HTR-8/SVneo (cell line): Measurements from ENCODE around the gene PSMB2.
A peak's percentile ranks its signal among the peaks of the same experiment; 100 is the strongest.
"Not testable (repeated sequence)": the region's sequence is repeated elsewhere in the genome, so short reads cannot be mapped to it uniquely, and the experiment has no call there.

Experiments used
- DNase-seq: peaks from one replicate; pipeline ENCODE4 v3.0.0; 2011; ENCODE audit warnings: low spot score, mixed read lengths; ENCODE audit not compliant: insufficient read length
- FAIRE-seq: peaks from 2 replicates; lab custom pipeline; 2011; peaks lifted over from hg19 to GRCh38; lab: Jason Lieb, UNC

PSMB2 gene

DNA sequence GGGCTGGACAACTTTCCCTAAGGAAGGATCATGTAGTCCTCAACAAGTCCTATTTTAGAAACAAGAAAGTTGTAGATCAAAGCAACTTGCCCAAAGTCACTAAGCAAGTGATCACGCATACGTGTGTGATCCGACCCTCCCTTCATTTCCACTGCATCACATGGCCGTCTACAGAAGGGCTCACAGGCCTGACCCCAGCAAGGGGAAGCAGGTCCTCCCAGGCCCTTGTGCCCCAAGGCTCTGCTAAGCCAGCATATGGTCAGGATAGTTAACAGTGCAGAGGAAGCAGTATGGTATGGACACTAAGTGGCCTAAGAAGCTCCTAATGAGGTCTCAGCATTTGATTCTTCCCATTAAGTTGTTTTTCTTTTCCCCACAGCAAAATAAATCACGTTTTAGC is 43.5 kb downstream of the PSMB2 start:
- DNase-seq, result no peak
- no peak for FAIRE-seq

DNA sequence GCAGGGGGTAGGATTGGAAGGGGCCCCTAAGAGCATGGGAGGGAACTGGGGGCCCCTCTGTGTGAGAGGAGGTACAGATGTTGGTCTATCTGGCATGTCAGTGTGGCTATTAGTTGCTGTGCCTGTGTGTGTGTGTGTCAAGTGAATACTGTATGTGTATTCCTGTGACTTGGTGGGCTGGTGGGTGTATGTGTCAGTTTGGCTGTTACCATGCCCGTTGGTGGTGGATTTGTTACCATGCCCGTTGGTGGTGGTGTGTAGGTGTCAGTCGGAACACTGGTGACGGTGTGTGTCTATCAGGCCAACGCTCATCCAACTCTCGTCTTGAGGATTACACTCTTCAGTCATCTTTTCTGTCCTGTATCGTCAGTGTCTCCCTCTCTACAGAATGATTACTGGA is 45.6 kb downstream of the PSMB2 start:
- FAIRE-seq, result no peak
- DNase-seq, result no peak

DNA sequence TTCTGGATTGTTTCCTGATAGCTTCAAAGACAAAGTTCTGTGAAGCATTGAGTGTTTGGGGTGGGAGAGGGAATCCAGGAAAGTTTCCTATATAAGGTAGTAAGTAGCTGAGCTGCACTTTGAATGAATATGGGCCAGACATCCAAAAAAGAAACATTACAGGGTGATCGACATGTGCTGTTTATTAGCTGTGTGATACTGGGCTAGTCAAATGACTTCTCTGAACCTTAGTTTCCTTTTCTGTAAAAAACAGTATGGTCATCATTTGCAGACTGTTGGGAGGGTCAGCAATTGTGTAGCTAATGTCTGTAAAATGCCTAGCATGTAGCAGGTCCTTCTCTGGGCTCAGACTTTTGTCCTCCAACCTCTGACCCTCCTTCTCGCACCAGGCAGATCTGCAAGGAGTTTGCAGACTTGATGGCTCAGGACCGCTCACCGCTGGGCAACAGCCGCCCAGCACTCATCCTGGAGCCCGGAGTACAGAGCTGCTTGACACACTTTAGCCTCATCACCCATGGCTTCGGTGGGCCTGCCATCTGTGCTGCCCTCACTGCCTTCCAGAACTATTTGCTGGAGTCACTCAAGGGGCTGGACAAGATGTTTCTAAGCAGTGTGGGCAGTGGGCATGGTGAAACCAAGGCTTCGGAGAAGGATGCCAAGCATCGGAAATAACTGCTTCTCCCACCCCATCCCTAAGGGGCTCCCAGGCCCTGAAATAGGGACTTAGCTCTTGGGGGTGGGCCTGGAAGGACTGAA is 47.1 kb downstream of the PSMB2 start:
- no peak for FAIRE-seq
- no peak for DNase-seq

DNA sequence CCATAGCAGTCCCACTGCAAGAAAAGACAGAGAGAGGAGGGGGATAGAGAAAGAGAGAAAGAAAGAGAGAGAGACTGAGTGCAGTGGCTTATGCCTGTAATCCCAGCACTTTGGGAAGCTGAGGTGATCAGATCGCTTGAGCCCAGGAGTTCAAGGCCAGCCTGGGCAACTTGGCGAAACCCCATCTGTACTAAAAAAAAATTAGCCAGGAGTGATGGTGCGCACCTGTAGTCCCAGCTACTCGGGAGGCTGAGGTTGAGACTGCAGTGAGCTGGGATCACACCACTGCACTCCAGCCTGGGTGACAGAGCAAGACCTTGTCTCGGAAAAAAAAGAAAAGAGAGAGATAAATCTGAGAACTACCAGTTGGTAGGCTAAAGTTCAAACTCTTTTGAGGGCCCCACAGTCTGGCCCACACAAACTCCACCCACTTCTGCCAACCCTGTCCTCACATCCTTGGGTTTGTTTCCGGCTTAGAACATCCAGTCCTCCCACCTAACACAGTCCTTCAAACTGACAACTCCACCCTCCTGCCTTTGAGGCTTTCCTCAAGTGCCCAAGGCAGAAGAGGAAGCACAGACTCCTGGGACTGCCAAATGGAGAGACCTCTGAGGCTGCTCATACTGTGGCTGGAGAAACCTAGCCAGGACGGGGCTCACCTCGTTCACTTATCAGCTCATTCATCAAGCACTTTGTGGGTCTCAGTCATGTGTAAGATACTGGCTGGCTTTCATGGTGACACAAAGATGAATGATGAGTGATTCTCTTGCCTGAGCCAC is 48.1 kb downstream of the PSMB2 start:
- FAIRE-seq (no peak), DNase-seq (no peak)

DNA sequence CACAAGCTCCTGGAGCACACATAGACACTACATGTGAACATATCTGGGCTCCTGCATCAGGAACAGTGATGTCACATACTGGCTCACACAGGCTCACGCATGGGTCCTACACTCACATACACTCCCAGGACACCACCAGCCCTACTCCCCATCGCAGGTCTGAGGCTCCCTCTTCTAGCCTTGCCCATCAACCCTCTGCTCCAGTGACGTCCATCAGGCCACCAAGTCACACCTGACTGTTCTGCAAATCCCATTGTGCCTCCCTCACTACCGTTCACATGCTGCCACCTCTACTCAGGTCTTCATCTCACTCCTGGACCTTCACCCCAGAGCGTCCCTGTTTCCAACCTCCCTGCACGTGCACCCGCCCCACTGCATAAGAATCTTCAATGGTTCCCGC is 50.1 kb downstream of the PSMB2 start:
- no peak for FAIRE-seq
- DNase-seq, result no peak

DNA sequence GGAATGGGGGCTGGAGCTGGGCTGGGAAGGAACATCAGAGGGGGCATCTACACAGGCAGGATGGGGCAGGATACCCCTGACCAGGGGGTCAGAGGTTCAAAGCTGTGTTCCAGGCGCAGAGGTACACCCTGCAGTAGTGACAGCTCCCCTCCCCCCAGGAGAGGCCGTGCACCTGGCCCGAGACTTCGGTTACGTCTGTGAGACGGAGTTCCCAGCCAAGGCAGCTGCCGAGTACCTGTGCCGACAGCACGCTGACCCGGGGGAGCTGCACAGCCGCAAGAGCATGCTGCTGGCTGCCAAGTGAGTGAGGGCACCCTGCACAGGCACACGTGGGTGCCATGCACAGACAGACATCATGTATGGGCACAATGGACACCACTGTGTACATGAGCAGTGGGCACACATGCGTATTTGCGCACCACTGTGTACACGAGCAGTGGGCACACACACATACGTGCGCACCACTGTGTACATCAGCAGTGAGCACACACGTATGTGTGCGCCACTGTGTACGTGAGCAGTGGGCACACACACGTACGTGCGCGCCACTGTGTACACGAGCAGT is 50.8 kb downstream of the PSMB2 start:
- FAIRE-seq (peak; percentile 77), DNase-seq (no peak)

DNA sequence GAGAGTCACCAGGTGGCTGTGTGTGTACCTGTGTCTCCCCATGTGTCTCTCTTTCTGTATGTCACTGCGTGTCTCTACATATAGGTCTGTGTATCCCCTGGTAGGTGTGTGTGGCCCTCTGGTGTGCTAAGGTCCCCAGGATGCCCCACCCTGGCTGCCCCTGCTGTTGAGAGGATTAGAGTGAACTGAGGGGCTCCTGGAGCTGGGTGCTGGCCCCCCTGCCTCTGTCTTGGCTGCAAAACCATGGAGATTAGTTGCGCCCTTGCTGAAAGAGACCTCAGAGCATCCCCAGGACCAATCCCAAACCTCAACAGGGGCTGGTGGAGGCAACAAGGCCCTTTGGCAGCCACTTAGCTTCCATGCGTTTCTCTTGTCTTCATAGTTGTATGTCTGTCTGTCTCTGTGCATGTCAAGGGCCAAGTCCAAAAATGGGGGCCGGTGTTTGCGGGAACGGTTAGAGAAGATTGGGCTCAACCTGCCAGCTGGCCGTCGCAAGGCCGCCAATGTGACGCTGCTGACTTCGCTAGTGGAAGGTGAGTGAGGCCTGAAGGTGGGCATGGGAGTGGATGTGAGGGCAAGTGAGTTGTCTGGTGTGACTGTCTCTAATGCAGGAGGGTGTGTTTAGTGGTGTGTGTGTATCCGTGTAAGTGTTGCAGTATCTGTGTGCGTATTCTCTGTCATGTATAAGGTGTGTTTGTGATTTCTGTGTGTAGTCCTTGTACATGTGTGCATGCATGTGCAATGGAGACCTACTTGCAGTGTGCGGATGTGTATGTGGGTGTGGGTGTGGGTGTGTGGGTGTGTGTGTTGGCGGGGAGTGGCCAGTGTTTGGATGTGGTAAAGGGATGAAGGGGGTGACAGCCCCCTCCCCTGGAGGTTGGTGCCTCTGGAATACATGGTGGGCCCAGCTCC is 51.6 kb downstream of the PSMB2 start:
- DNase-seq, result no peak
- no peak for FAIRE-seq

DNA sequence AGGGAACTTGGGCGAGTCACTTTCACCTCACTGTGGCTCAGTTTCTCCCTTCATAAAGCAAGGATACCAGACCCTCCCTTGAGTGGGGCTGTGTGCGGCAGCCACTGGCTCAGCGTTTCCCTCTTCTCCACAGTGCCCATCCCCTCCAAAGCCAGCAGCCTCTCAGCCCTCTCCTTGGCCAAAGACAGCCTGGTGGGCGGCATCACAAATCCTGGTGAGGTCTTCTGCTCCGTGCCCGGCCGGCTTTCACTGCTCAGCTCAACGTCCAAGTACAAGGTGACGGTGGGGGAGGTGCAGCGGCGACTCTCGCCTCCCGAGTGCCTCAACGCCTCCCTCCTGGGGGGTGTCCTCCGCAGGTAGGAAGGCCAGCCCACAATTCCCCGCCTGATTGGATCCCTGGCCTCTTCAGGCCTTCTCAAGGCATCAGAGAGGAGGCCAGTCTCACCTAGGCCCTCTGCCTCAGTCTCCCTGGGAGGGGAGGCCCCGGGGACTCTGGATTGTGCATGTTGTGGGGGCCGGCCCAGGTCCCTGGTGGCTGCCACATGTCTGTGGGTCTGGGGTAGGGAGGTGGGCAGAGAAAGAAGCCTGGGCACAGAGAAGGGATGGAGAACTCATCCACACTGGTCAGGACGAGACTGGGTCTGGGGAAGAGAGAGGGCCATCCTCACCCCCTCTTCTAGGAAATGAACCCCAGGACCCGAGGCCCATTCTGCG is 53.0 kb downstream of the PSMB2 start:
- DNase-seq (no peak), FAIRE-seq (no peak)

DNA sequence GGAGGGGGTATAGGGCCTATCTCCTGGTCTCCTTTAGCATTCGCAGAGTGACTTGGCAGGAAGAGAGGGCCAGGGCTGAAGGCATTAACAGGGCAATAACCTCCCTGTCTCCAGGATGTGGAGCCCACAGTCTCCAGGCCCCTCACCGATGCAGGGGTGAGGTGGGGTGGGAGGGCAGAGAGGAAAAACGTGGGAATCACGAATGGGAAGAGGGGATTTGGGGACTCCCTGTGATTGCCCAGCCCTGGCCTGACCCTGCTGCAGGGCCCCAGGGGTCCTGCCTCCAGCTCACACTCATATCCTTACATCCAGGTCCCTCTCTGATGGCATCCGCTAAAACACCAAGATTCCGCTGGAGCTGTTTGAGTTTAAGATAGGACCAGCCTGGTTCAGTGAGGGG is 53.6 kb downstream of the PSMB2 start:
- no peak for FAIRE-seq
- DNase-seq, result no peak

DNA sequence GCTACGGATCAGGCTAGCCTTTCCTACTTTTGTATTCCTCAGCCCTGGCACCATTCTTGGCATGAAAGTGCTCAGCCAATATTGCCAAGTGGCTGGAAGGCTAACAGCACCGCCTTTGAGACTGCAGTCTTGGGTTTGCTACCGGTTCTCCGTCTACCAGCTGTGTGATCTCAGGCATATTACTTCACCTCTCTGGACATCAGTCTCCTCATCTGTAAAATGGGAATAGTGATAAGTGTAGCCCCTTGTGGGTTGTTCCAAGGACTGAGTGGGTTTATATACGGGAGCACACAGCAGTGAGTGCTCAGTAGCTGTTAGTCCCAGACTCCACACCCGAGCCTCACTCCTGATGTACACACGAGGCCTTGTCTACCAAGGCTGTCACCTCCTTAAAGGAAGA is 54.5 kb downstream of the PSMB2 start:
- no peak for FAIRE-seq
- DNase-seq, result no peak

DNA sequence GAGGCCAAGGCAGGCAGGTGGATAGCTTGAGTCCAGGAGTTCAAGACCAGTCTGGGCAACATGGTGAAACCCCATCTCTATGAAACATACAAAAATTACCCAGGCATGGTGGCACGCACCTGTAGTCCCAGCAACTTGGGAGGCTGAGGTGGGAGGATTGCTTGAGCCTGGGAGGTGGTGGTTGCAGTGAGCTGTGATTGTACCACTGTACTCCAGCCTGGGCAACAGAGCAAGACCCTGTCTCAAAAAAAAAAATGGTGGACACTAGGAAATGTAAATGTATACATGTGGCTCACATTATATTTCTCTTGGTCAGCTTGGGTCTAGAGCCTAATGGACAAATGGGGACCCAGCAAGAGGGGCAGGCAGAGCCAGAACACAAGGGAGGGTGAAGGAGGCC is 55.5 kb downstream of the PSMB2 start:
- not testable (repeated sequence) for FAIRE-seq, DNase-seq

DNA sequence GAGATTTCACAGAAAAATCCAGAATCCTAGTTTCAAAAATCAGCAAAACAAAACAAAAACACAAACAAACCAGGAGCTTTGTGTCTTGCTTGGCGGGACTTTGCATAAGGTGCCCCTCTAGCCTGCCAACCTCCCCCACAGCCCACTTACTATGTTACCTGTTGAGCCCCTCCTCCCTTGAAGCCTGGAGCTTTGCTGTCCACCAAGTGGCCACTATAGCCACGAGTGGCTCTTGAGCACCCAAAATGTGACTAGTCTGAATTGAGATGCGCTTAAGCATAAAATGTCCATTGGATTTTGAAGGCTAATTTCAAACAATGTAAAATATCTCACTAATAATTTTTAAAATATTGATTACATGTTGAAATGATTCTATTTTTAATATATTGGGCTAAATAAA is 56.0 kb downstream of the PSMB2 start:
- FAIRE-seq, result no peak
- no peak for DNase-seq

DNA sequence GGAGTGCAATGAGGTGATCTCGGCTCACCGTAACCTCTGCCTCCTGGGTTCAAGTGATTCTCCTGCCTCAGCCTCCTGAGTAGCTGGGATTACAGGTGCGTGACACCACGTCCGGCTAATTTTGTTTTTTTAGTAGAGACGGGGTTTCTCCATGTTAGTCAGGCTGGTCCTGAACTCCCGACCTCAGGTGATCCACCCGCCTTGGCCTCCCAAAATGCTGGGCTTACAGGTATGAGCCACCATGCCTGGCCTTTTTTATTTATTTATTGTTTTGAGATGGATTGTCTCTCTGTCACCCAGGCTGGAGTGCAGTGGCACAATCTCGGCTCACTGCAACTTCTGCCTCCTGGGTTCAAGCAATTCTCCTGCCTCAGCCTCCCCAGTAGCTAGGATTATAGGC is 59.7 kb downstream of the PSMB2 start:
- not testable (repeated sequence) for FAIRE-seq

DNA sequence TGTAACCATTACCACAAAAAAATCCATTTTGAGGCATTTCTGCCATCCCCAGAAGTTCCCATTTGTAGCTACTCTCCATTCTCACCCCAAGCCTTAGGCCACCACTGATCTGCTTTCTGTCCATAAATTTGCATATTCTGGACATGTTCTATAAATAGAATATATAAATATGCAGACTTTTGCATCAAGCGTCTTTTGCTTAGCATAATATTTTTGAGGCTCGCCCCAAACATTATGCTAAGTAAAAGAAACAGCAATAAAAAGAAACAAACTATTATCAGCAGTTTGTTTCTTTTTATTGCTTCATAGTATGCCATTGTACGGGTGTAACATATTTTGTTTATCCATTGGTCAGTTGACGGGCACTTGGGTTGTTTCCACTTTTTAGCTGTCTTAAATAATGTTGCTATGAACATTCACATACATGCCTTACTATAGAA is 60.4 kb downstream of the PSMB2 start:
- FAIRE-seq (no peak), DNase-seq (no peak)

More for the DNA sequence above, 59.7 kb downstream of the PSMB2 start:
- DNase-seq, result not testable (repeated sequence)

DNA sequence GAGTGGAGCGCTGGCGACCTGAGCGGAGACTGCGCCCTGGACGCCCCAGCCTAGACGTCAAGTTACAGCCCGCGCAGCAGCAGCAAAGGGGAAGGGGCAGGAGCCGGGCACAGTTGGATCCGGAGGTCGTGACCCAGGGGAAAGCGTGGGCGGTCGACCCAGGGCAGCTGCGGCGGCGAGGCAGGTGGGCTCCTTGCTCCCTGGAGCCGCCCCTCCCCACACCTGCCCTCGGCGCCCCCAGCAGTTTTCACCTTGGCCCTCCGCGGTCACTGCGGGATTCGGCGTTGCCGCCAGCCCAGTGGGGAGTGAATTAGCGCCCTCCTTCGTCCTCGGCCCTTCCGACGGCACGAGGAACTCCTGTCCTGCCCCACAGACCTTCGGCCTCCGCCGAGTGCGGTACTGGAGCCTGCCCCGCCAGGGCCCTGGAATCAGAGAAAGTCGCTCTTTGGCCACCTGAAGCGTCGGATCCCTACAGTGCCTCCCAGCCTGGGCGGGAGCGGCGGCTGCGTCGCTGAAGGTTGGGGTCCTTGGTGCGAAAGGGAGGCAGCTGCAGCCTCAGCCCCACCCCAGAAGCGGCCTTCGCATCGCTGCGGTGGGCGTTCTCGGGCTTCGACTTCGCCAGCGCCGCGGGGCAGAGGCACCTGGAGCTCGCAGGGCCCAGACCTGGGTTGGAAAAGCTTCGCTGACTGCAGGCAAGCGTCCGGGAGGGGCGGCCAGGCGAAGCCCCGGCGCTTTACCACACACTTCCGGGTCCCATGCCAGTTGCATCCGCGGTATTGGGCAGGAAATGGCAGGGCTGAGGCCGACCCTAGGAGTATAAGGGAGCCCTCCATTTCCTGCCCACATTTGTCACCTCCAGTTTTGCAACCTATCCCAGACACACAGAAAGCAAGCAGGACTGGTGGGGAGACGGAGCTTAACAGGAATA is 64.0 kb downstream of the PSMB2 start:
- FAIRE-seq (no peak), DNase-seq (no peak)

DNA sequence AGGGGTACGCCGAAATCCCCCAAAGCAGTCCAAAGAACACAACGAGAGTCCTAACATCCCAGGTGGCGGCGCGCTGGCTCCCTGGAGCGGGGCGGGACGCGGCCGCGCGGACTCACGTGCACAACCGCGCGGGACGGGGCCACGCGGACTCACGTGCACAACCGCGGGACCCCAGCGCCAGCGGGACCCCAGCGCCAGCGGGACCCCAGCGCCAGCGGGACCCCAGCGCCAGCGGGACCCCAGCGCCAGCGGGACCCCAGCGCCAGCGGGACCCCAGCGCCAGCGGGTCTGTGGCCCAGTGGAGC is 64.6 kb downstream of the PSMB2 start:
- not testable (repeated sequence) for FAIRE-seq, DNase-seq

DNA sequence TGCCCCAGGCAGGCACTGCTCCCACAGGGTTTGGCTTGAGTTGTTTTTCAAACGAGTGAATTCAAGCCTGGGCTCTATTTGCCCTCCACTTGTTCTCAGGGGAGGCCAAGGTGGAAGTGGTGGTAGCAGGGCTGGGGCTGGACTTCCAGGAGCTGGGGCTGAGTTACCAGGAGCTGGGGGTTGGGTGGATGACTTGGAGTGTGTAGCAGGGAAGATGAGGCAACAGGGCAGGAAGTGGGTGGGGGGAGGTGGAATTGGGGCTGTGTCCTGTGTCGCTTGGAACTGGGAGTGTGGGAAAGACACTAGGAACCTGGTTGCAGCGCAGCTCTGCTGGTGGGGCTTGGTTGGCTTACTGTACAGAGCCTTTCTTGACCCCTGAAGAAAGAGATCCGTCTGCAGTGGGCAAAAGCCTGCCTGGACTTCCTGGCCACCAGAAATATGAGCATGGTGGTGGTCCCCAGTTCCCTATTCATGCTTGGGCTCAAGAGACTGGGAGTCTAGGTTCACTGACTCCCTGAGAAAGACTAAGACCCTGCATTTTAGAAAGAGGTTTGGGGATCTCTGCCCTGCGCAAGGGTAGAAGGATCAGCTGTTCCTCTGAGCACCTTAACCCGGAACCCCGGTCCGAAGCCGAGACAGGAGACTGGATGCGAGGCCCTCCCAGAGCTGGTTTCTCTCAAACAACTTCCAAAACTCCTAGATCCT is 65.1 kb downstream of the PSMB2 start:
- DNase-seq (no peak), FAIRE-seq (no peak)

DNA sequence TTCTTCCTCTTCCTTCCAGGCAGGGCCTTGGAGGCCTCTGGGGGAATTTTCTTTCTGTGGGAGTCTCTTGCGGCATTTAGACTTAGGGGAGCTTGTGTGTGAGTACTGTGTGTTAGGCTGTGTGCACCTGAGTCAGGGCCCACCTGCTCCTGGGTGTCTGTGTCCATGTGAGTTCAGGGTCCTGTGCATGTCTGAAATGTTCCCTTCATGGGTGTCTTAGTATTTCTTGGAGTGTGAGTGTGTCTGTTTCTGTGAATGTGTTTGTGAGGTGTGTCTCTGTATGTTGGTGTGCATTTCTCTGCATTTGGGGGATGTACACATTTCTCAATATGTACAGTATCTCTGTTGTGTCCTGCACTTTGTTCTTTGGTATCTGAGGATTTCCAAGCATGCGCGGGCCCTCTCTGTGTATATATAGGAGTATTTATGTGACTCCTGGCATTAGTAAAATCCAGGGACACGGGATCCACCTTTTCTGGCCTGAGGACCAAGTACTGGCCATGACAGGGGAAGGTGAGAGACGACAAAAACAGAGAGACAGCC is 65.8 kb downstream of the PSMB2 start:
- no peak for FAIRE-seq
- DNase-seq, result no peak
